ENCODE data around the gene SDK1. TPM values are rescaled to one million over a fixed set of nuclear protein-coding genes. Genes with fewer than 3 reads are reported as not detected.

The SDK1 gene
- total and polyA plus RNA-seq, 10 of the 15 experiments (the other 5 are each of a cell fraction or from before 2014, with no cell fraction given): 0.14 to 0.33 TPM; not detected in 8

DNA sequence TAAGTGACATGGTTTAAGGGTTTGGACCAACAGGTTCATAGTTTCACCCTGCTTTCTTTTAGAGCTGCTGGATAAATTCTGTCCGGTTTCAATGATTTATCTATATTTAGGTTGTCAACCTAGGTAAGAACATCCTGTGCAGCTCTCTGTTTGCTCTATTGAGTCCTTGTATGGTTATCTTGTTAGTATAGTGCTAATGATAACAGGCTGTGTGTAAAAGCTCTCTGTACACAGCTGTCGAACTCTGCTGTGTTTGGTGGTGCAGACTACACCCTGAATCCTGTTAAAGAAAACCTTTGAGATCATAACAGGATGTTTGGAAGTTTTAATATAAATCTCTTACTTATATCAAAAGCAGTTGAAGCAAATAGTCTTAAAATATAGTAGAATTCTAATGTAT lies 219.2 kb downstream of the SDK1 start:
- H3K4me3 ChIP-seq: no peak overlapping the region
- 6% methylated on average over 2 of the region's 2 CpGs for whole genome bisulfite sequencing (ENCODE audit: insufficient coverage, insufficient replicate concordance, low lambda C conversion rate, missing lambda C conversion rate)
- CTCF ChIA-PET: no interaction called here
- no peak overlapping the region for H3K27ac ChIP-seq (ENCODE audit: control insufficient read depth, insufficient read depth)
- no peak for FAIRE-seq
- TF ChIP-seq JUNB (IDR thresholded peaks at IDR 0.05) (no peak), HDAC6 (IDR thresholded peaks at IDR 0.05; ENCODE audit: unreplicated experiment) (no peak), ZSCAN29 (IDR thresholded peaks at IDR 0.05) (no peak), TCF7 (IDR thresholded peaks at IDR 0.05; ENCODE audit: borderline replicate concordance) (no peak), RAD51 (IDR thresholded peaks at IDR 0.05) (no peak), BACH1 (IDR thresholded peaks at IDR 0.05; ENCODE audit: borderline replicate concordance) (no peak), ZZZ3 (IDR thresholded peaks at IDR 0.05; ENCODE audit: control insufficient read depth, insufficient read length, low read depth) (no peak), WRNIP1 (IDR thresholded peaks at IDR 0.05; ENCODE audit: borderline replicate concordance, low read depth, low read length) (no peak), STAT3 (IDR thresholded peaks at IDR 0.05; ENCODE audit: low read depth, low read length) (no peak), GATAD2B (conservative IDR thresholded peaks at IDR 0.05; ENCODE audit: low read depth) (no peak)
- TF ChIP-seq, protein P1, sequence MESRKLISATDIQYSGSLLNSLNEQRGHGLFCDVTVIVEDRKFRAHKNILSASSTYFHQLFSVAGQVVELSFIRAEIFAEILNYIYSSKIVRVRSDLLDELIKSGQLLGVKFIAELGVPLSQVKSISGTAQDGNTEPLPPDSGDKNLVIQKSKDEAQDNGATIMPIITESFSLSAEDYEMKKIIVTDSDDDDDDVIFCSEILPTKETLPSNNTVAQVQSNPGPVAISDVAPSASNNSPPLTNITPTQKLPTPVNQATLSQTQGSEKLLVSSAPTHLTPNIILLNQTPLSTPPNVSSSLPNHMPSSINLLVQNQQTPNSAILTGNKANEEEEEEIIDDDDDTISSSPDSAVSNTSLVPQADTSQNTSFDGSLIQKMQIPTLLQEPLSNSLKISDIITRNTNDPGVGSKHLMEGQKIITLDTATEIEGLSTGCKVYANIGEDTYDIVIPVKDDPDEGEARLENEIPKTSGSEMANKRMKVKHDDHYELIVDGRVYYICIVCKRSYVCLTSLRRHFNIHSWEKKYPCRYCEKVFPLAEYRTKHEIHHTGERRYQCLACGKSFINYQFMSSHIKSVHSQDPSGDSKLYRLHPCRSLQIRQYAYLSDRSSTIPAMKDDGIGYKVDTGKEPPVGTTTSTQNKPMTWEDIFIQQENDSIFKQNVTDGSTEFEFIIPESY (IDR thresholded peaks at IDR 0.05): no peak
- no peaks in the 10 kb centered on the region for H4K20me1 ChIP-seq (ENCODE audit: control insufficient read depth, insufficient read depth)
- no peak overlapping the region for H2AFZ ChIP-seq (ENCODE audit: control insufficient read depth, low read depth, low read length)
- RAD21 ChIA-PET (ENCODE audit: unreplicated experiment): no interaction called here
- intact Hi-C loops (cut with micrococcal nuclease; ENCODE audit: unreplicated experiment) (no loop called here), in situ Hi-C loops (cut with MboI) (no loop called here)
- SMC1A ChIA-PET (ENCODE audit: uncharacterized antibody, unreplicated experiment): no interaction called here
- BruUV-seq (replicated peaks): no TSS peak
- DNase-seq (ENCODE audit: low read depth, low spot score): no peak
- no peak overlapping the region for H3K9ac ChIP-seq (ENCODE audit: control insufficient read depth, insufficient read depth, low read length)
- POLR2A ChIA-PET: no interaction called here
- ATAC-seq: no peak
- H3K79me2 ChIP-seq (ENCODE audit: control insufficient read depth, insufficient read depth, low read length): no peaks in the 10 kb centered on the region
- H3K27me3 ChIP-seq (replicated peaks in 1 of 2; ENCODE audit: control insufficient read depth in 2 of 2, insufficient read depth in 2 of 2, low read length in 1 of 2): no peaks in the 10 kb centered on the region
- H3K36me3 ChIP-seq (ENCODE audit: control insufficient read depth in 2 of 2, insufficient read depth in 2 of 2, low read length in 1 of 2): no peaks in the 10 kb centered on the region
- H3K4me1 ChIP-seq (ENCODE audit: control insufficient read depth, insufficient read depth, low read length): no peaks in the 10 kb centered on the region
- H3K9me3 ChIP-seq (replicated peaks; ENCODE audit: control insufficient read depth, insufficient read depth, low read length): no peaks in the 10 kb centered on the region
- no peak overlapping the region for H3K4me2 ChIP-seq (ENCODE audit: control insufficient read depth, insufficient read depth)

Measured in GM12878 (cell line).